Tibial artery (tissue), 4 donors: ENCODE measurements around the gene DLGAP1.

Source experiments
- DNase-seq, 2 donors: peaks; one replicate each; pipeline ENCODE4 v3.0.0-alpha.2; 2019
- H3K27ac ChIP-seq, 2 donors: fragments of 200-600 bp; sonication (generic) in 1 of 2; 1 replicate in 1 of 2; 2 replicates in 1 of 2; pipeline ENCODE4 v1.5.1; 2018 to 2019; ENCODE audit warnings: mild to moderate bottlenecking in 1 of 2
- H3K27me3 ChIP-seq, 2 donors: fragments of 200-600 bp; sonication (generic) in 1 of 2; one replicate each; pipeline versions ENCODE4 v1.5.1 to v1.6.0; 2016 to 2019
- H3K36me3 ChIP-seq, 3 donors: fragments of 200-600 bp; sonication (generic) in 2 of 3; one replicate each; pipeline ENCODE4 v1.5.1; 2016 to 2019; ENCODE audit warnings: mild to moderate bottlenecking in 2 of 3
- H3K4me1 ChIP-seq, 4 donors: fragments of 200-600 bp; sonication (generic) in 2 of 4; 1 replicate in 3 of 4; 2 replicates in 1 of 4; pipeline ENCODE4 v1.5.1; 2016 to 2019
- H3K4me3 ChIP-seq, 2 donors: fragments of 200-600 bp; sonication (generic) in 1 of 2; 1 replicate in 1 of 2; 2 replicates in 1 of 2; pipeline ENCODE4 v1.5.1; 2018 to 2019; ENCODE audit warnings: mild to moderate bottlenecking in 2 of 2
- H3K9me3 ChIP-seq, 3 donors: fragments of 200-600 bp; sonication (generic) in 1 of 3; one replicate each; pipeline ENCODE4 v1.5.1; 2016 to 2019
- intact Hi-C: fragments of 100-400 bp; cut with DNase I; formaldehyde crosslinking; loops from one replicate; pipeline ENCODE4 v1.15.0; 2023; ENCODE audit warnings: low total_unique reads
- TF ChIP-seq, protein P1 (sequence below), 2 experiments: fragments of 200-600 bp in 1 of 2; fragments of 450-650 bp in 1 of 2; IDR thresholded peaks; one replicate each; pipeline ENCODE4 v1.5.1; 2017 to 2019; ENCODE audit warnings: antibody characterized with exemption in 2 of 2, mild to moderate bottlenecking in 1 of 2, moderate library complexity in 1 of 2

DLGAP1 gene

DNA sequence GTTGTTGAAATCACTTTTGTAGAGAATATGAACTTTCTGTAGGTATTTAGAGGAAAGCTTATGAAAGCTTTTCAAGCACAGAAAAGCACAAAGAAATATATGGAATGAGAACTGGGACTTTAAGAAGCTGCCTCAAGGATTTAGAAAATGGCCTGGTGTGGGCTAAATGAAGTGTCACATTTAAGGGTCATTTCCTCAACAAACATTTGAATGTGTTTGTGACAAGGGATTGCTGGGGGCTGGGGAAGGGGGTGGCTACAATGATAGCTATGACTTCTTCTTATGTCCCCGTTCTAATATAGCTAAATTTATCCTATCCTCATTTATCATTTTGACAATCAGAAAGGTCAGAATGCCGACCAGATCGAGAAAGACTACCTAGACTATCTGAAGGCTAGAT is 69.2 kb downstream of the DLGAP1 start:
- Histone ChIP-seq H3K27me3 (no peaks in the 10 kb centered on the region), H3K36me3 (no peaks in the 10 kb centered on the region), H3K4me3 (no peak overlapping the region), H3K4me1 (no peaks in the 10 kb centered on the region), H3K27ac (no peak overlapping the region), H3K9me3 (no peaks in the 10 kb centered on the region)
- DNase-seq: no peak
- intact Hi-C loops: no loop called here
- TF ChIP-seq, protein P1, sequence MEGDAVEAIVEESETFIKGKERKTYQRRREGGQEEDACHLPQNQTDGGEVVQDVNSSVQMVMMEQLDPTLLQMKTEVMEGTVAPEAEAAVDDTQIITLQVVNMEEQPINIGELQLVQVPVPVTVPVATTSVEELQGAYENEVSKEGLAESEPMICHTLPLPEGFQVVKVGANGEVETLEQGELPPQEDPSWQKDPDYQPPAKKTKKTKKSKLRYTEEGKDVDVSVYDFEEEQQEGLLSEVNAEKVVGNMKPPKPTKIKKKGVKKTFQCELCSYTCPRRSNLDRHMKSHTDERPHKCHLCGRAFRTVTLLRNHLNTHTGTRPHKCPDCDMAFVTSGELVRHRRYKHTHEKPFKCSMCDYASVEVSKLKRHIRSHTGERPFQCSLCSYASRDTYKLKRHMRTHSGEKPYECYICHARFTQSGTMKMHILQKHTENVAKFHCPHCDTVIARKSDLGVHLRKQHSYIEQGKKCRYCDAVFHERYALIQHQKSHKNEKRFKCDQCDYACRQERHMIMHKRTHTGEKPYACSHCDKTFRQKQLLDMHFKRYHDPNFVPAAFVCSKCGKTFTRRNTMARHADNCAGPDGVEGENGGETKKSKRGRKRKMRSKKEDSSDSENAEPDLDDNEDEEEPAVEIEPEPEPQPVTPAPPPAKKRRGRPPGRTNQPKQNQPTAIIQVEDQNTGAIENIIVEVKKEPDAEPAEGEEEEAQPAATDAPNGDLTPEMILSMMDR (IDR thresholded peaks at IDR 0.05): no peak

DNA sequence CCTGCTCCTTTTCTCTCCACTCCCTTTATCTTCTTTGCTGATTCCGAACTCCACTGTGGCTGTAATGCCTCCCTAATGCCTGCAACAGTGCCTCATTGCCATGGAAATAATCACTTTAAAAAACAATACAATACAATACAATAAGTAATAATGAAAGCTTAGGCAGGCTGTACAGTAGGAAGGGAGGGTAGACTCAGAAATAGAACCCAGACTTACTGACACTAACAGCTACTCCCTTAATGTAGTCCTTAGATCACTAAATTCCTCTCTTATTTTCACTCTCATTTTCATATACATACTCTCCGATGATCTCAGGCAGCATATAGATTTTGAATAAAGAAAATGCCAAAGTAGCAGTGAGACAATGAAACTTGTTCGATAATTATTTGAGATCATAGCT is 70.2 kb downstream of the DLGAP1 start:
- Histone ChIP-seq H3K4me1 (no peaks in the 10 kb centered on the region), H3K27me3 (no peaks in the 10 kb centered on the region), H3K4me3 (no peak overlapping the region), H3K36me3 (no peaks in the 10 kb centered on the region), H3K27ac (no peak overlapping the region), H3K9me3 (no peaks in the 10 kb centered on the region)
- DNase-seq: no peak
- TF ChIP-seq, protein P1 (IDR thresholded peaks at IDR 0.05): no peak
- intact Hi-C loops: no loop called here

DNA sequence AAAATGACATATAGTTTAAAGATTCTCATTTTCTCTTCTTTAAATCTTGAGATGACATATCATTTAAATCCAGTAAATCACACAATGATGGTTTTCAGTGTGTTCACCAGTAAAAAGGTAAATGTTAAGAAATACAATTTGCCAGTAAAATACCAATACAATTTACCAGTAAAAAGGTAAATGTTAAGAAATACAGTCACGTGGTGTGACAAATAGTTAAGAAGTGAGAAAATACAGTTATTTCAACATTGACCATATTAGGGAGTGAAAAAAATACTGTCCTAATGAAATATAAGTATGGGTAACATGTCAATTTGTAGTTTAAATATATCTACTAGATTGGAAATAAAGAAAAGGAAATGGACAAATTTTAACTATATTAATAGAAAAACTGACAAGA is 80.5 kb downstream of the DLGAP1 start:
- no peak overlapping the region for H3K4me3 ChIP-seq
- H3K27me3 ChIP-seq: no peaks in the 10 kb centered on the region
- H3K4me1 ChIP-seq: no peaks in the 10 kb centered on the region
- intact Hi-C loops: no loop called here
- H3K36me3 ChIP-seq: no peaks in the 10 kb centered on the region
- no peak overlapping the region for H3K27ac ChIP-seq
- no peak for DNase-seq
- H3K9me3 ChIP-seq: no peaks in the 10 kb centered on the region
- TF ChIP-seq, protein P1 (IDR thresholded peaks at IDR 0.05): no peak

DNA sequence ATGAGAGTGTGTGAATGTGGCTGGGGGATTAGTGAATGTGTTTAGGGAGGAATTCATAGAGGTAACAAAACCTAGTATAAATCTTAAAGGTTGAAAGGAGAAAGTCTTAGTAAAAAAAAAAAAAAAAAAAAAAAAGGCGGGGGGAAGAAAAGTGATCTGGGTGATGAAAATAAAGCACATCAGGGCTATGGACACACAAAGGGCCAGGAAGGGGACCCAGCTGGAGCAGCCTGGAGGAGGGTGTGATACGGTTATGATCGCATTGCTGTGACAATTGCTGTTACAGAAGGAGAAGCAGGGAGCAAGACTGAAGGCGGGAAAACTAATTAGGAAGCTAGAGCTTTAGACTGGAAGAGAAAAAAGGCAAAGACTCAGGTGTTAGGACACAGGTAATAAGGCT is 85.4 kb downstream of the DLGAP1 start:
- Histone ChIP-seq H3K4me3 (no peak overlapping the region), H3K27me3 (no peaks in the 10 kb centered on the region), H3K27ac (no peak overlapping the region), H3K4me1 (no peaks in the 10 kb centered on the region), H3K9me3 (no peaks in the 10 kb centered on the region), H3K36me3 (no peaks in the 10 kb centered on the region)
- TF ChIP-seq, protein P1 (IDR thresholded peaks at IDR 0.05): no peak
- intact Hi-C loops: no loop called here
- DNase-seq: no peak

DNA sequence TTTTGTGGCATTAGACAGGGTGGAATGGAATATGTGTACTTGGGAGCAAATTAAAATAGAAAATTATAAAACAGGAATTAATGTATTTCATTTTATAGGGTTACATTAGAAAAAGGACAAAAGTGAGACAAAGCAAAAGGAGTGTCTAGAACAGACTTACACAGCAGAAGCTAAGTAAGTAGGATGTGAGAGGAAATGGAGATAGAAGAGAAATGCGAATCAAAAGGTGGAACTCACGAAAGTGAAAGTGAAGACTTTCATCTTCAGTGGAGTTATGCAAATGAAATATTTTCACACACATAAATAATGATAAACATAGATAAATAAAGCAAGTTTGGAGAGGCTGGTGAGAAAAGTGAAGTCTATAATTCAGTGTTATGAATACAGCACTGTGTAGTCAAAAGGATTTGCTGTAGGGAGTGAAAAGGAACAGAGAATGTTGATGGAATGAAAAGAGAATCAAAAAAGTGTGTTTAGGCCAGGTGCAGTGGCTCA is 94.8 kb downstream of the DLGAP1 start:
- Histone ChIP-seq H3K4me1 (no peaks in the 10 kb centered on the region), H3K27ac (no peak overlapping the region), H3K9me3 (no peaks in the 10 kb centered on the region), H3K36me3 (no peaks in the 10 kb centered on the region), H3K4me3 (no peak overlapping the region), H3K27me3 (no peaks in the 10 kb centered on the region)
- TF ChIP-seq, protein P1 (IDR thresholded peaks at IDR 0.05): no peak
- intact Hi-C loops: no loop called here
- DNase-seq: no peak

DNA sequence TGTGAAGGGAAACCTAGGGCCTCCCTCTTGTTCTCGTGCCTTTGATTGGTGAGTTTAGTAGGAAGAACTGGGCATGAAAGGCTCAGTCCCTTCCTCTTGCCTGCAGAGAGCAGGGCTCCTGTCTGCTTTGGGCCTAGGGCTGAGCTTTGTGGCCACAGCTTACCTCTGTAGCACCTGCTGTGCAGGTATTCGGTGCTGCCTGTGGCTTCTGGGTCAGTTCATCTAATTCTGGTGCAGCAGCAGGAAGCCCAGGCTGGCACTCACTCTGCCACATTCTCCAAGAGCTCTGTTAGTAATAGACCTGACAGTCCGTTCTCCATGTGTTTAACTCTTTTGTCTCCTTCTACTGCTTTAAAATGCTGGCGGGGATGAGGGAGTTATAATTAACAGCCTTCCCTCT is 96.5 kb downstream of the DLGAP1 start:
- no peaks in the 10 kb centered on the region for H3K36me3 ChIP-seq
- H3K27me3 ChIP-seq: no peaks in the 10 kb centered on the region
- no peaks in the 10 kb centered on the region for H3K4me1 ChIP-seq
- no peaks in the 10 kb centered on the region for H3K9me3 ChIP-seq
- intact Hi-C loops: no loop called here
- H3K27ac ChIP-seq: no peak overlapping the region
- TF ChIP-seq, protein P1 (IDR thresholded peaks at IDR 0.05): no peak
- no peak overlapping the region for H3K4me3 ChIP-seq
- DNase-seq: no peak
